ENCODE measurements around the gene CCDC157.

GRCh38 chr22:30357650-30358215 is 926 bp downstream of the CCDC157 start:
- TF ChIP-seq CTCF (conservative IDR thresholded peaks at IDR 0.05), result no peak
- TF ChIP-seq EZH2 (IDR thresholded peaks at IDR 0.05; ENCODE audit: low read depth), result no peak
